SK-N-MC (cell line): ENCODE measurements around the gene SOX5.

Experiments
- EZH2 ChIP-seq: fragments of 200-600 bp; sonication (generic); IDR thresholded peaks from one replicate; pipeline ENCODE4 v1.6.1; 2017; ENCODE audit warnings: antibody characterized with exemption
- POLR2AphosphoS5 ChIP-seq: IDR thresholded peaks from 2 replicates; pipeline ENCODE4 v1.6.1; 2012; ENCODE audit warnings: mild to moderate bottlenecking, low read depth, low read length, borderline replicate concordance

GRCh38 chr12:23640754-23641153 is 308.7 kb downstream of the SOX5 start:
- TF ChIP-seq POLR2AphosphoS5, result no peak
- TF ChIP-seq EZH2, result no peak
